DND-41 (cell line): ENCODE data around the gene TMEM26.

Experiments
- ATAC-seq: fragments of 200-7000 bp; cut with Tn5 transposase; 3 replicates; pipeline ENCODE4 v1.9.1; 2021; ENCODE audit warnings: low read depth; ENCODE audit not compliant: insufficient read depth
- DNase-seq: peaks from one replicate; pipeline ENCODE4 v3.0.0-alpha.2; 2020
- H2AFZ ChIP-seq: 2 replicates; pipeline ENCODE4 v1.6.0; 2012; ENCODE audit warnings: low read depth, low read length
- H3K27ac ChIP-seq: 2 replicates; pipeline ENCODE4 v1.5.1; 2012; ENCODE audit warnings: low read length, inconsistent platforms
- H3K27me3 ChIP-seq: fragments of 200-600 bp; sonication (generic); 2 replicates; pipeline ENCODE4 v1.6.0; 2012; ENCODE audit warnings: low read length, mild to moderate bottlenecking, inconsistent platforms; ENCODE audit not compliant: insufficient read depth, poor library complexity
- H3K36me3 ChIP-seq: 2 replicates; pipeline ENCODE4 v1.5.1; 2012; ENCODE audit warnings: low read length, inconsistent platforms; ENCODE audit not compliant: insufficient read depth
- H3K4me1 ChIP-seq: 2 replicates; pipeline ENCODE4 v1.5.1; 2012; ENCODE audit warnings: mild to moderate bottlenecking, low read length; ENCODE audit not compliant: insufficient read depth
- H3K4me2 ChIP-seq: 2 replicates; pipeline ENCODE4 v1.6.0; 2012; ENCODE audit warnings: mild to moderate bottlenecking, moderate library complexity, low read length, inconsistent platforms; ENCODE audit not compliant: insufficient read depth
- H3K4me3 ChIP-seq, 2 experiments: fragments of 200-600 bp in 1 of 2; shearing (Covaris generic) in 1 of 2; 2 replicates each; pipeline ENCODE4 v1.5.1; 2012 to 2016; ENCODE audit warnings: inconsistent platforms in 2 of 2, low read length in 2 of 2, mild to moderate bottlenecking in 2 of 2, low read depth in 1 of 2, moderate library complexity in 1 of 2
- H3K79me2 ChIP-seq: 2 replicates; pipeline ENCODE4 v1.6.0; 2012; ENCODE audit warnings: low read length, inconsistent platforms; ENCODE audit not compliant: insufficient read depth
- H3K9ac ChIP-seq: 2 replicates; pipeline ENCODE4 v1.6.0; 2012; ENCODE audit warnings: low read depth, mild to moderate bottlenecking, inconsistent platforms, low read length, moderate library complexity
- H3K9me3 ChIP-seq: 2 replicates; pipeline ENCODE4 v1.5.1; 2012; ENCODE audit warnings: low read length, moderate library complexity, mild to moderate bottlenecking, inconsistent platforms; ENCODE audit not compliant: insufficient read depth, severe bottlenecking
- H4K20me1 ChIP-seq: 2 replicates; pipeline ENCODE4 v1.6.0; 2012; ENCODE audit warnings: low read length; ENCODE audit not compliant: insufficient read depth
- CTCF ChIP-seq: IDR thresholded peaks from 2 replicates; pipeline ENCODE4 v1.5.1; 2012; ENCODE audit warnings: borderline replicate concordance, low read length, moderate library complexity, mild to moderate bottlenecking; ENCODE audit not compliant: poor library complexity, severe bottlenecking; ENCODE audit errors: extremely low read depth
- EZH2 ChIP-seq: IDR thresholded peaks from 3 replicates; pipeline ENCODE4 v1.6.1; 2012; ENCODE audit warnings: borderline replicate concordance, low read depth, mild to moderate bottlenecking, moderate library complexity, low read length, inconsistent platforms; ENCODE audit not compliant: severe bottlenecking

The TMEM26 gene

DNA sequence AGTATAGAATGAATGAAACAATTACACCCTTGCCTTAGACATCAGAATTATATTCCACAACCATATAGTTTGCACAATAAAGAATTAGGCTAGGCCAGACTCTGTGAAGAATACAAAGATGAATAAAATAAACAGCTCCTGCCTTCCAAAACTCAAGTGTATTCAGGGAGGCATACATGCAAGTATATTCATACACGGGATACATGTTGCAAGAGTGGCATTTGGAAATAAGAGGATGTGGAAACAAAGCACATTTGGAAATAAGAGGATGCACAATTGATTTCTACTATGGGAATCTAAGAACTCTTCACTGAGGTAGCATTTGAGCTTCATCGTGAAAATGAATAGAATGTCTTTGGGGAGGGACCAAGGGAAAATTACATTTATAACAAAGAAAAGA is 27.0 kb upstream of the TMEM26 start:
- Histone ChIP-seq H3K4me3 (no peak overlapping the region), H3K27me3 (no peaks in the 10 kb centered on the region), H3K9me3 (no peaks in the 10 kb centered on the region), H3K4me1 (no peaks in the 10 kb centered on the region), H3K9ac (no peak overlapping the region), H2AFZ (no peak overlapping the region), H3K4me2 (no peak overlapping the region), H4K20me1 (no peaks in the 10 kb centered on the region), H3K36me3 (no peaks in the 10 kb centered on the region), H3K79me2 (no peaks in the 10 kb centered on the region), H3K27ac (no peak overlapping the region)
- no peak for ATAC-seq
- no peak for DNase-seq
- TF ChIP-seq CTCF (no peak), EZH2 (no peak)

DNA sequence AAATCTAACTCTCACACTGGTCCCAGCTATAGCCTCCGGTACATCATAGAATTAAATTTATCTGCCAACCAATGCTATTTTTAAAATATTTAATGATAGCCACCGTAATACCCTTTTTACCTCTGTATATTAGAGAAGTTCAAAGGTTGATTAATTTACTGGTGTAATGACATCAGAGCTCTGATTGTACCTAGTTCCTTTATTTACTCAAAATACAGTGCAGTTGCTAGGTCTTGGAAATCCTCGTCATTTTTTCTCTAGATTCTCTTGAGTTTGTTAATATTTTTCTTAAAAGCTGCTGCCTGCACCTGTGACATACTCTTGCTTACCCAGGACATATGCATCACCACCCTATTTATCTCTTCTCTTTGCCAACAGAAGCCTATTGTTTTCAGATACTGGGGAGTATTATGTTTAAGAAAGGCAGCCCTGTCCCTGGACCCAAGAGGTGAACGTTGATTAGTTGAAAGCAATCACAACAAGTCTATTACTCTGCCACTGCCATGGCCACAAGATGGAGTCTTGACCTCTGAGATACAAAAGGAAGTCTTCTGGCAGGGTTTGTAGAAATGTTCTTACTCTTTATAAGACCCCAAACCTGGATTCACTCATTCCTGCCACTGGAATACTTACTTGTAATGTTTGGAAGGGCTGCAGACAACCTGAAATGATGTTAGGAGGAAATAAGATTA is 25.6 kb upstream of the TMEM26 start:
- H3K79me2 ChIP-seq = no peaks in the 10 kb centered on the region
- no peak overlapping the region for H3K9ac ChIP-seq
- H3K27me3 ChIP-seq = no peaks in the 10 kb centered on the region
- H2AFZ ChIP-seq = 0 out of 2 replicates have a peak overlapping the region, but pooled peaks have one; percentile 22
- no peak overlapping the region for H3K4me3 ChIP-seq
- no peak overlapping the region for H3K4me2 ChIP-seq
- no peaks in the 10 kb centered on the region for H3K36me3 ChIP-seq
- no peaks in the 10 kb centered on the region for H4K20me1 ChIP-seq
- DNase-seq (no peak), ATAC-seq (no peak)
- TF ChIP-seq CTCF (peak; percentile 11), EZH2 (no peak)
- no peaks in the 10 kb centered on the region for H3K4me1 ChIP-seq
- H3K27ac ChIP-seq = no peak overlapping the region
- no peaks in the 10 kb centered on the region for H3K9me3 ChIP-seq

- Histone ChIP-seq H3K4me1 (no peaks in the 10 kb centered on the region), H3K9ac (no peak overlapping the region), H3K27me3 (no peaks in the 10 kb centered on the region), H3K27ac (no peak overlapping the region), H2AFZ (no peak overlapping the region), H3K36me3 (no peaks in the 10 kb centered on the region), H3K4me3 (no peak overlapping the region), H3K79me2 (no peaks in the 10 kb centered on the region), H4K20me1 (no peaks in the 10 kb centered on the region), H3K9me3 (no peaks in the 10 kb centered on the region), H3K4me2 (no peak overlapping the region)
- no peak for DNase-seq
- TF ChIP-seq CTCF (no peak), EZH2 (no peak)
- ATAC-seq = no peak
Measured at GRCh38 chr10:61477451-61477850, 24.3 kb upstream of the TMEM26 start.
